ENCODE data around the gene DCLK1.
"Not testable (repeated sequence)": the region's sequence is repeated elsewhere in the genome, so short reads cannot be mapped to it uniquely, and the experiment has no call there.

DCLK1 gene

DNA sequence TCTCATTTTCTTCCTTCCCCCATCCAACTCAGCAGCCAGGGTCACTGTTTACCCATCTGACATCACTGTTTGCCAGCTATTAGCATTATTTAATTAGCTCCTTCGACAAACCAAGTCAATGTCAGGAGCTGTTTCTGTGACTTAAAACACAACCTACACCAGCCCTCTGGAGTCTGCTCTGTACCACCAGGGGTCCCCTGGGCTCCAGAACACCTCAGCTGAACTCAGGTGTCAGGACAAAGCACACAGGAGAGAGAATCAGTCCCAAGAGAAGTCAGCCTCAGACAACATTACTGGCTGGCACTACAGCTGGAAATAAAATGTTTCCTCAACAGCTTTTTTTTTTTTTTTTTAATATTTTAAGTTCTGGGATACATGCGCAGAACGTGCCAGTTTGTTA lies 45.1 kb downstream of the DCLK1 start:
- no peak for DNase-seq (ENCODE audit: low read depth, low spot score)

DNA sequence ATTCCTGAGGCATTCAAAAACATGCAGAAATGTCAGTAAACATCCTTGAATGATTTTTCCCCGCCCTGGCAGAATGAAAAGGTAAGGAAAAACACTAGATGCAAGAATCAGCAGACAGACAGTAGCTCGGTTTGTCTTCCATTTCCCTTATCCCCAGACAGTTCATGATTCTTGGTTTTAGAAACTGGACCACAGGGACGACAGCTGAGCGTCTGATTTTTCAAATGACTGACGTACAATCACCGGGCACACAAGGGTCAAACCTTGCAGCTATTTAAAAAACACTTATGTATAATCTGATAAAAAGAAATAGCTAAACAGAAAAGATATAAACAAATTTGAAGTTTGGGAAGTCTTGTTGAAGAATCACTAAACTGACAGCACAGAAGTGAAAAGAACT lies 47.1 kb downstream of the DCLK1 start:
- DNase-seq (ENCODE audit: low read depth, low spot score): no peak

DNA sequence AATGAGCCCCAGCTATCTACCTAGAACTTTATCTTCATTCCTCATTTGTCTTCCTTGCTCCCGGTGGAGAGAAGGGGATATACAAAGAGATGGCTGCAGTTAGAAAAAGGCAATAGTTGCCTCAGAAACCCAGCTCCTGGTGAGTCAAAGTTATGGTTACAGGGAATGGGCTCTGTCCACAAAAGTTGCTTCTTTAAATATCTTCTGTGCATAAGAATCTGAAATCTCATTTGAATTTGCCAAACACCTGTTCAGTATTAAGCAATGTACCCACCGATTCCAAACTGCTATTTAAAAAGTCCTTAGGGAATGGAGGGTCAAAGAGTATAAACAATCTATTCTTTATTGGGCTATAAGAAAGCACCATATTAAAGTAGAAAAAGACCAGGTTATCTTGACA lies 48.4 kb downstream of the DCLK1 start:
- no peak for DNase-seq (ENCODE audit: low read depth, low spot score)

DNA sequence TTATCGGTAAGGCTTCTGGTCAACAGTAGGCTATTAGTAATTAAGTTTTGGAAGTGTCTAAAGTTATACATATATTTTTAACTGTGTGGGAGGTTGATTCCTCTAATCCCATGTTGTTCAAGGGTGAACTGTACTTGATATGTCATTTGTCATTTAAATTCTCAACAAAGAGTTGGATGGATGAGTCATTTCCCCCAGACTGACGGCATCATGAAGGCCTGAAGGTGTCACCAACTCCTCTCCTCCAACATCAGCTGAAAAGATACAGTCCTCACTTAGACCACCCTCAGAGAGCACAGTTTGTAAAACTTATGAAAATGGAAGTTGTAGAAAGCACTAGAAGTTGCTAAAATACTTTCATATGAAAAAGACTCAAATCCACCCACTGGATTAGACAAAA lies 48.8 kb downstream of the DCLK1 start:
- DNase-seq (ENCODE audit: low read depth, low spot score): no peak

- no peak for DNase-seq (ENCODE audit: low read depth, low spot score)
These were observed 55.0 kb downstream of the DCLK1 start for GRCh38 chr13:36076211-36076610.

GRCh38 chr13:36074659-36075058 lies 56.5 kb downstream of the DCLK1 start:
- DNase-seq (ENCODE audit: low read depth, low spot score): no peak

GRCh38 chr13:36072152-36072935 lies 58.8 kb downstream of the DCLK1 start:
- no peak for DNase-seq (ENCODE audit: low read depth, low spot score)

GRCh38 chr13:36070504-36071192 lies 60.5 kb downstream of the DCLK1 start:
- DNase-seq (ENCODE audit: low read depth, low spot score): not testable (repeated sequence)

DNA sequence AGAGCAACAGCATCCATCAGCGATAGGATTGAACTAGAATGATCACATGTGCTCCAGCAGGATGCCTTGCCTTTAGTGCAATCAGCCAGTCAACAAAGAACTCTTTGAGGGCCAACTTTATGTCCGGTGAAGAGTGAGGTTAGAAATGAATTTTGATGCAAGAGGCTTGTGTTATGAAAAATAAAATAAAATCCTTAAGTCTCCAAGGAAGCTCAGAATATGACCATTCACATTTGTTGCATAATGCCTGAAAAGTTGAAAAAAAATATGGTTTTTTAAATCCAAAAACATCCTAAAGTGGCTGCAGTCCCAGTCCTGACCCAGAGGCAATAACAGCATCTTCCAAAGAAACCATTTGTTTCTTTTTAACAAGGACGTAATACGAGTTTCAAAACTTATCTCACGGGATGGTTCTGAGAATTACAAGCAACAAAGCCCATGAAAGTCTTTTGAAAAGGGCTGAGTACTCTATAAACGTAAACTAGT lies 61.3 kb downstream of the DCLK1 start:
- DNase-seq (ENCODE audit: low read depth, low spot score): no peak

DNA sequence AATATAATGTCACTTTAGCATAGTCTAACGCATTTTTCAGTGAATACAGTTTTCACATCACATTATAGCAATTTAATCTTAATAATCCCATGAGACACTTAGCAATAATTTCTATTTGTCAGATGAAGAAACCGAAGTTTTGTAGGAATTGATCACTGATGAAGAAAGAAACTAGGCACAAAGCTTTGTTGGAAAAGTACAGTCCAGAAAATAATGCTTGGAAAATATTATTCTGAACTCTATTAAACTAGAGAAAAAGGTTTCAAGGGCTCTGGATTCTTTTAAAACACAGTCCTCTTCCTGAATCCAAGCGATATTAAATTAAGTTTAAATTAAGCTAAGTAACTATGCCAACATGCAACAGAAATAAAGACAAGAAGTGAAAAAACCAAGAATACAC lies 62.2 kb downstream of the DCLK1 start:
- DNase-seq (ENCODE audit: low read depth, low spot score): no peak

GRCh38 chr13:36068566-36068965 lies 62.6 kb downstream of the DCLK1 start:
- no peak for DNase-seq (ENCODE audit: low read depth, low spot score)

DNA sequence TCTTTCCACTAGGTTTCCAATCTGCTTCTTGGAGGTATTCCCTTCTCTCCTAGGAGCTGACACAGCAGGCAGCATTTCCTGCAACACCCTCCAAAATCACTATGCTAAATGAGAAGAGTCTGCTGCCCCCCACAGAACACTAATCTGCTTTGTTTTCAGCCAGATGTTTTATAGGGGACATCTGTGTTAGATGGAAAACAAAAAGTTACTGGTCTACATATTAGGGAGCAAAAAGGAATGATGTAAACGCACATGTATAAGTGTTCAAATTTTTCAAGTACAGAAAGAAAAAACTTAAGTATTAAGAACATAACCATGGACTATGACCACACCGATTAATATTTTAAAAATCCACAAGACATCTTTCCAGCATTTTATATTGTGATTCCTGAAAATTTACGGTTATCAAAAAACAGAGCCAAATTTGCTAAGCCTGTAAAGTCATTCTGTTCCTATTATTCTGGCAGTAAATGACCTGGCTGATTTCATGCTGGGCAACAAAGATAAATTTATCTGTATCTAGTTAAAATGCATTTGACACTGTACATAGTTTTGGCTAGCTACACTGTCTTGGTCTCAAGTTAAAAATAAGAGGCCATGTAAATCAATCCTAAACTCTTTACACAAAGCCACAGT lies 63.3 kb downstream of the DCLK1 start:
- DNase-seq (ENCODE audit: low read depth, low spot score): no peak

DNA sequence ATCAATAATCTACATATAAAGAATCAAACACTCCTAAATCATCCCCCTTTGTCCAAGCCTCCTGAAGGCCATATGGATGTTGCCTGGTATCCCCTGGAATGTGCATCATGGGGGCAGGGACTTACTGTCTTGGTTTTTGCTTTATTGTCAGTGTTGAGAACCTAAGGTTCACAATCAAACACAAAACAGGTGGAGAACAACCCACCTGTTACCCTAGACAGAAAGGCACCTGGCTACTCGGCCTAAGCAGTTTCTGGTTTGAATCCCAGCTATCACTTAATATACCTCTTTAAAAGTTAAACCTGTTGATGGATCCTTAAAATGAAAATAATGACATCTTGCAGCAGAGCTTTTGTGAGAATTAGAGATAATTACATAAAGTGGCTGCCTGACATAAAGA lies 68.9 kb downstream of the DCLK1 start:
- no peak for DNase-seq (ENCODE audit: low read depth, low spot score)

GRCh38 chr13:36061621-36062020 lies 69.6 kb downstream of the DCLK1 start:
- DNase-seq (ENCODE audit: low read depth, low spot score): no peak

- DNase-seq (ENCODE audit: low read depth, low spot score): no peak
These were observed 70.1 kb downstream of the DCLK1 start for GRCh38 chr13:36061054-36061453.

DNA sequence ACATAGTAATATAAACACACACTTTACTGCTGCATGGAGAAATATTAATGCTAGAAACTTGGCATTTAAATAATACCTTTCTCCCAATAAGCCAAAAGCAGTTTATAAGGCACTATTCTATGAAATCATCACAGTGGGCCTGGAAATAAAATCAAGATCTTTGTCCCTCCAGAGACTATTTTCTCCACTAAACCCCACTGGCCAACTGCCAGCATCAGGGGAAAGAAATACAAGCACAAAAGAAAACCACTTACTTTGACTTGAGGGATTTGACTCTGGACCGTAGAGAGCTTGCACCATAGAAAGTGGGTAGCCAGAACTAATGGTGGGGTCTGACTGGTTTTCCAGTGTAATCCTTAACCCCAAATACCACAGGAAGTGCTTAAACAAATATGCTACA lies 71.9 kb downstream of the DCLK1 start:
- DNase-seq (ENCODE audit: low read depth, low spot score): no peak

- DNase-seq (ENCODE audit: low read depth, low spot score): no peak
These were observed 73.1 kb downstream of the DCLK1 start for GRCh38 chr13:36058116-36058515.

GRCh38 chr13:36057547-36057946 lies 73.6 kb downstream of the DCLK1 start:
- no peak for DNase-seq (ENCODE audit: low read depth, low spot score)

- DNase-seq (ENCODE audit: low read depth, low spot score): no peak
These were observed 74.1 kb downstream of the DCLK1 start for GRCh38 chr13:36057041-36057440.

GRCh38 chr13:36055366-36055765 lies 75.8 kb downstream of the DCLK1 start:
- no peak for DNase-seq (ENCODE audit: low read depth, low spot score)

GRCh38 chr13:36054041-36054440 lies 77.1 kb downstream of the DCLK1 start:
- DNase-seq (ENCODE audit: low read depth, low spot score): no peak

- DNase-seq (ENCODE audit: low read depth, low spot score): no peak
These were observed 80.1 kb downstream of the DCLK1 start for GRCh38 chr13:36051082-36051481.

GRCh38 chr13:36046672-36047071 lies 84.5 kb downstream of the DCLK1 start:
- DNase-seq (ENCODE audit: low read depth, low spot score): no peak
